Activated T-cell treated with anti-CD3 and anti-CD28 coated beads, Interleukin-2, amount 50 U/mL, for 4 hours (primary cell): ENCODE measurements around the gene NOS1AP. TPM values are rescaled to one million over a fixed set of nuclear protein-coding genes. Genes with fewer than 3 reads are reported as not detected.

Experiments used
- ATAC-seq, 2 donors: fragments of 200-7000 bp; cut with Tn5 transposase; one replicate each; pipeline ENCODE4 v1.10.0; 2021
- DNase-seq: peaks from one replicate; pipeline ENCODE4 v3.0.0-alpha.2; 2020
- H3K27me3 Mint-ChIP-seq: one replicate; pipeline ENCODE4 v1.8.0; 2021; ENCODE audit warnings: low read depth, mixed read lengths
- H3K36me3 Mint-ChIP-seq: one replicate; pipeline ENCODE4 v1.8.0; 2022; ENCODE audit warnings: mixed read lengths; ENCODE audit not compliant: insufficient read depth
- H3K4me1 Mint-ChIP-seq: one replicate; pipeline ENCODE4 v1.8.0; 2021; ENCODE audit warnings: low read depth, mixed read lengths
- H3K4me3 Mint-ChIP-seq: one replicate; pipeline ENCODE4 v1.8.0; 2021; ENCODE audit warnings: mild to moderate bottlenecking, moderate library complexity, mixed read lengths
- H3K9me3 Mint-ChIP-seq: one replicate; pipeline ENCODE4 v1.8.0; 2021; ENCODE audit warnings: mixed read lengths
- total RNA-seq, 3 donors: library from RNA; stranded (reverse); gene quantifications; one replicate each; pipeline ENCODE4 v1.2.1, GENCODE V29; 2021

NOS1AP gene
- total RNA-seq, 3 donors from 2014 or later: 0.05 to 0.37 (median 0.13) TPM

- Mint-ChIP-seq H3K27me3 (peaks cover 7% of the 10 kb centered on the region), H3K9me3 (no peaks in the 10 kb centered on the region), H3K4me3 (no peak overlapping the region), H3K4me1 (no peaks in the 10 kb centered on the region), H3K36me3 (no peaks in the 10 kb centered on the region)
- DNase-seq: no peak
- no peak for ATAC-seq
These were observed 223.7 kb downstream of the NOS1AP start for GRCh38 chr1:162293073-162293692.

GRCh38 chr1:162294015-162294414 lies 224.5 kb downstream of the NOS1AP start:
- no peak for ATAC-seq
- Mint-ChIP-seq H3K27me3 (peaks cover 11% of the 10 kb centered on the region), H3K36me3 (no peaks in the 10 kb centered on the region), H3K4me3 (no peak overlapping the region), H3K9me3 (no peaks in the 10 kb centered on the region), H3K4me1 (no peaks in the 10 kb centered on the region)
- DNase-seq: no peak

GRCh38 chr1:162297208-162297607 lies 227.7 kb downstream of the NOS1AP start:
- peaks cover 2% of the 10 kb centered on the region for H3K9me3 Mint-ChIP-seq
- DNase-seq (no peak), ATAC-seq (no peak)
- no peak overlapping the region for H3K4me3 Mint-ChIP-seq
- H3K36me3 Mint-ChIP-seq: no peaks in the 10 kb centered on the region
- H3K4me1 Mint-ChIP-seq: no peaks in the 10 kb centered on the region
- H3K27me3 Mint-ChIP-seq: peaks cover 22% of the 10 kb centered on the region

- no peaks in the 10 kb centered on the region for H3K36me3 Mint-ChIP-seq
- ATAC-seq (no peak), DNase-seq (no peak)
- H3K4me3 Mint-ChIP-seq: no peak overlapping the region
- no peaks in the 10 kb centered on the region for H3K4me1 Mint-ChIP-seq
- H3K27me3 Mint-ChIP-seq: peaks cover 16% of the 10 kb centered on the region
- peaks cover 2% of the 10 kb centered on the region for H3K9me3 Mint-ChIP-seq
These were observed 228.8 kb downstream of the NOS1AP start for GRCh38 chr1:162298266-162298665.

- H3K4me1 Mint-ChIP-seq: no peaks in the 10 kb centered on the region
- H3K9me3 Mint-ChIP-seq: peaks cover 2% of the 10 kb centered on the region
- H3K4me3 Mint-ChIP-seq: no peak overlapping the region
- no peaks in the 10 kb centered on the region for H3K36me3 Mint-ChIP-seq
- peaks cover 16% of the 10 kb centered on the region for H3K27me3 Mint-ChIP-seq
- DNase-seq (no peak), ATAC-seq (no peak)
These were observed 229.5 kb downstream of the NOS1AP start for GRCh38 chr1:162299018-162299417.

GRCh38 chr1:162300057-162300917 lies 230.8 kb downstream of the NOS1AP start:
- H3K36me3 Mint-ChIP-seq: no peaks in the 10 kb centered on the region
- ATAC-seq: no peak
- no peak for DNase-seq
- H3K4me1 Mint-ChIP-seq: no peaks in the 10 kb centered on the region
- peaks cover 2% of the 10 kb centered on the region for H3K9me3 Mint-ChIP-seq
- no peak overlapping the region for H3K4me3 Mint-ChIP-seq
- H3K27me3 Mint-ChIP-seq: peaks cover 18% of the 10 kb centered on the region

GRCh38 chr1:162301696-162302095 lies 232.2 kb downstream of the NOS1AP start:
- Mint-ChIP-seq H3K27me3 (peaks cover 18% of the 10 kb centered on the region), H3K9me3 (peaks cover 2% of the 10 kb centered on the region), H3K4me1 (no peaks in the 10 kb centered on the region), H3K36me3 (no peaks in the 10 kb centered on the region), H3K4me3 (no peak overlapping the region)
- no peak for ATAC-seq
- DNase-seq: no peak

- Mint-ChIP-seq H3K9me3 (peaks cover 7% of the 10 kb centered on the region), H3K27me3 (peaks cover 22% of the 10 kb centered on the region), H3K4me1 (no peaks in the 10 kb centered on the region), H3K4me3 (no peak overlapping the region), H3K36me3 (no peaks in the 10 kb centered on the region)
- DNase-seq: no peak
- no peak for ATAC-seq
These were observed 233.0 kb downstream of the NOS1AP start for GRCh38 chr1:162302306-162303003.

GRCh38 chr1:162303004-162303344 lies 233.5 kb downstream of the NOS1AP start:
- H3K27me3 Mint-ChIP-seq: peaks cover 22% of the 10 kb centered on the region
- H3K4me3 Mint-ChIP-seq: no peak overlapping the region
- H3K4me1 Mint-ChIP-seq: no peaks in the 10 kb centered on the region
- no peak for DNase-seq
- H3K9me3 Mint-ChIP-seq: peaks cover 11% of the 10 kb centered on the region
- no peak for ATAC-seq
- H3K36me3 Mint-ChIP-seq: no peaks in the 10 kb centered on the region

GRCh38 chr1:162304736-162305135 lies 235.2 kb downstream of the NOS1AP start:
- H3K36me3 Mint-ChIP-seq: no peaks in the 10 kb centered on the region
- no peak overlapping the region for H3K4me3 Mint-ChIP-seq
- no peak for ATAC-seq
- no peak for DNase-seq
- peaks cover 19% of the 10 kb centered on the region for H3K27me3 Mint-ChIP-seq
- H3K4me1 Mint-ChIP-seq: no peaks in the 10 kb centered on the region
- peaks cover 16% of the 10 kb centered on the region for H3K9me3 Mint-ChIP-seq

- no peak overlapping the region for H3K4me3 Mint-ChIP-seq
- no peak for DNase-seq
- peaks cover 15% of the 10 kb centered on the region for H3K9me3 Mint-ChIP-seq
- H3K27me3 Mint-ChIP-seq: peaks cover 11% of the 10 kb centered on the region
- ATAC-seq: no peak
- H3K4me1 Mint-ChIP-seq: no peaks in the 10 kb centered on the region
- no peaks in the 10 kb centered on the region for H3K36me3 Mint-ChIP-seq
These were observed 236.5 kb downstream of the NOS1AP start for GRCh38 chr1:162305969-162306368.

- Mint-ChIP-seq H3K27me3 (peaks cover 10% of the 10 kb centered on the region), H3K36me3 (no peaks in the 10 kb centered on the region), H3K9me3 (peaks cover 13% of the 10 kb centered on the region), H3K4me3 (no peak overlapping the region), H3K4me1 (no peaks in the 10 kb centered on the region)
- ATAC-seq (no peak), DNase-seq (no peak)
These were observed 240.8 kb downstream of the NOS1AP start for GRCh38 chr1:162310337-162310736.

- no peak for DNase-seq
- Mint-ChIP-seq H3K4me1 (no peaks in the 10 kb centered on the region), H3K4me3 (no peak overlapping the region), H3K27me3 (peaks cover 17% of the 10 kb centered on the region), H3K9me3 (no peaks in the 10 kb centered on the region), H3K36me3 (no peaks in the 10 kb centered on the region)
- ATAC-seq: no peak
These were observed 244.7 kb downstream of the NOS1AP start for GRCh38 chr1:162314206-162314605.

GRCh38 chr1:162315673-162316072 lies 246.2 kb downstream of the NOS1AP start:
- Mint-ChIP-seq H3K4me3 (no peak overlapping the region), H3K27me3 (peaks cover 26% of the 10 kb centered on the region), H3K9me3 (no peaks in the 10 kb centered on the region), H3K36me3 (no peaks in the 10 kb centered on the region), H3K4me1 (no peaks in the 10 kb centered on the region)
- DNase-seq: no peak
- no peak for ATAC-seq

GRCh38 chr1:162316187-162316586 lies 246.7 kb downstream of the NOS1AP start:
- Mint-ChIP-seq H3K4me3 (no peak overlapping the region), H3K36me3 (no peaks in the 10 kb centered on the region), H3K27me3 (peaks cover 26% of the 10 kb centered on the region), H3K9me3 (no peaks in the 10 kb centered on the region), H3K4me1 (no peaks in the 10 kb centered on the region)
- ATAC-seq (no peak), DNase-seq (no peak)
